22Rv1 (cell line): ENCODE measurements around the gene SLC44A5.

Experiments used
- H3K27ac ChIP-seq: fragments of 450-650 bp; 2 replicates; pipeline ENCODE4 v1.5.1; 2017
- ZFX ChIP-seq: fragments of 450-650 bp; IDR thresholded peaks from 2 replicates; pipeline ENCODE4 v1.6.1; 2017; ENCODE audit warnings: antibody characterized with exemption, borderline replicate concordance
- TF ChIP-seq, protein P1 (sequence below): fragments of 450-650 bp; IDR thresholded peaks from 2 replicates; pipeline ENCODE4 v1.5.1; 2017; ENCODE audit warnings: mild to moderate bottlenecking

SLC44A5 gene

DNA sequence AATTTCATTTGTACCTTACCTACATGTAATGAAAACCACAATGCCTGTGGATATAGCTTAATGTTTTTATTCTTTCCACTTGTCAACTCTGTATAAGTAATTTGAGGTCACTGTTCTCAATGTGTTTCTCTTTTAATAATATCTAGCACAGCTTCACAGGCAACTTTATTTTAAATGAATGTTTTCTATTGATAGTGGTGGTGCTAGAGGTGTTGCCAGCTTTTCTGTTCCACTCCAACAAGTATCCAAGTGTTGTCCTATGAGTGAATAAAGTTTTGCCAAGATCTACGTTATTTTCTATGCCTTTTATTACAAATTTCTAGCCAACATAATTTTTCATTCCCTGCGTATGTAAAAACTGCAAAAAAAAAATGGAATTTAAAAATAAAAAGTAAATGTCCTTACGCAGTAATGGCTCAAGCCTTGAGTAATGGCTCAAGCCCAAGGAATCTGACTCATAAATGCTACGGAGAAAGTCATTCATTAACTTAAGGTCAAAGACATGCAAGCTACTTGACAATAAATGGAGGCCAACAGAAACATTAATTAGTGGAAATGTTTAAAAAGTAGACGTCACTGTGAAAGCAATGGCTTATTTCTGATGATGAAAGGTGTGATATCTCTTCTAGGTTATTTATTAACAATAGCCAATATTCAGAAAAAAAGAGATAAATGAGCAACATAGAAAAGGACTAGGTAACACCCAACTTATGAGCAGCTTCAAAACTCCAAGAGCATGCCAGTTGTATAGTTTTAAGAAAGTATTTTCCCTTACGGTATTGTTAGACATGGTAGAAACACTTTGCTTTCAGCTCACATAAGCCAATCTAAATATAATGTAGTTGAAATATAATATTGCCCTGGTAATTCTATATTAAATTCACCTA, 71.4 kb downstream of the SLC44A5 start:
- H3K27ac ChIP-seq = peak overlapping the region; percentile 64
- no peak for TF ChIP-seq ZFX
- TF ChIP-seq, protein P1, sequence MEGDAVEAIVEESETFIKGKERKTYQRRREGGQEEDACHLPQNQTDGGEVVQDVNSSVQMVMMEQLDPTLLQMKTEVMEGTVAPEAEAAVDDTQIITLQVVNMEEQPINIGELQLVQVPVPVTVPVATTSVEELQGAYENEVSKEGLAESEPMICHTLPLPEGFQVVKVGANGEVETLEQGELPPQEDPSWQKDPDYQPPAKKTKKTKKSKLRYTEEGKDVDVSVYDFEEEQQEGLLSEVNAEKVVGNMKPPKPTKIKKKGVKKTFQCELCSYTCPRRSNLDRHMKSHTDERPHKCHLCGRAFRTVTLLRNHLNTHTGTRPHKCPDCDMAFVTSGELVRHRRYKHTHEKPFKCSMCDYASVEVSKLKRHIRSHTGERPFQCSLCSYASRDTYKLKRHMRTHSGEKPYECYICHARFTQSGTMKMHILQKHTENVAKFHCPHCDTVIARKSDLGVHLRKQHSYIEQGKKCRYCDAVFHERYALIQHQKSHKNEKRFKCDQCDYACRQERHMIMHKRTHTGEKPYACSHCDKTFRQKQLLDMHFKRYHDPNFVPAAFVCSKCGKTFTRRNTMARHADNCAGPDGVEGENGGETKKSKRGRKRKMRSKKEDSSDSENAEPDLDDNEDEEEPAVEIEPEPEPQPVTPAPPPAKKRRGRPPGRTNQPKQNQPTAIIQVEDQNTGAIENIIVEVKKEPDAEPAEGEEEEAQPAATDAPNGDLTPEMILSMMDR = no peak

GRCh38 chr1:75533085-75533484, 77.8 kb downstream of the SLC44A5 start:
- TF ChIP-seq ZFX = no peak
- TF ChIP-seq, protein P1 = no peak
- H3K27ac ChIP-seq = no peak overlapping the region

GRCh38 chr1:75531570-75531969, 79.3 kb downstream of the SLC44A5 start:
- TF ChIP-seq, protein P1 = no peak
- no peak for TF ChIP-seq ZFX
- H3K27ac ChIP-seq = no peak overlapping the region

- TF ChIP-seq, protein P1 = no peak
- no peak for TF ChIP-seq ZFX
- H3K27ac ChIP-seq = no peak overlapping the region
These were observed 81.4 kb downstream of the SLC44A5 start for GRCh38 chr1:75529488-75529887.

DNA sequence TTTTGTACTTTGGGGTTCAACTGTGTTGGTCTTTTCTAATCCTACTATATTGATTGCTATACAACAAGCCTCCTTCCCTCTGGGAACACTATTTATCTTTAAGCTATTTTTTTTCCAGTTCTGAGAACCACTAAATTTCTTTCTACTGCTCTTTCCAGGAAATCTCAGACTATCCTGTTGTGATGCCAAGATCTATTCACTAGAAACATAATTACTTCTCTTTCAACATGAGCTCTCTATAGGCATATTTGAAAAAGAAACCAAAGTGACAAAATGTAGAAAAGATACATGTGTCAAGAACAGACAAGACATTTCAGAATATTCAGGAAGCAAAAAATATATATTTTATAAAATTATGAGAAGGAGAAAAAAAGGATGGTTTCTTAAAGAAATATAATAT, 82.9 kb downstream of the SLC44A5 start:
- TF ChIP-seq, protein P1 = no peak
- no peak for TF ChIP-seq ZFX
- H3K27ac ChIP-seq = no peak overlapping the region

DNA sequence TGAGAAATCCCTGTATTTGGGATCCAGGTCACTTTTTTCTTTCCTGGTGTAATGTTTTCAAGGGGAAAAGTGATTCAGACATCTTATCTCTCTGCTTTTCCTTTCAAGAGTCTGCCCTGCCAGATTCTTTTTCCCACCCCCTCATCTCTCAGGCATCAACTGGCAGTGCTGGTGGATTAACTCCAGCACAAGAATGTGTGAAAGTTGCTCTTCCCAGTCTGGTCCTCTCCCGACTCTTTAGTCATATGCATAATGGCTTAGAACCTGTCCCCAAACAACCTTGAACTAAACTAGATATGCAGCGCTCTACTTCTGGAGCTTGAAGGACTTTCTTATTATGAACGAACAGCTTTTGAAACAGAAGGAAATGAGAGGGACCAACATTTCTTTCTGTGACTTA, 88.5 kb downstream of the SLC44A5 start:
- TF ChIP-seq, protein P1 = no peak
- no peak for TF ChIP-seq ZFX
- H3K27ac ChIP-seq = no peak overlapping the region

GRCh38 chr1:75521658-75522057, 89.3 kb downstream of the SLC44A5 start:
- H3K27ac ChIP-seq = no peak overlapping the region
- TF ChIP-seq, protein P1 = no peak
- TF ChIP-seq ZFX = no peak
